Endodermal cell (in vitro differentiated cells): ENCODE data around the gene SEMA6D. TPM values are rescaled to one million over a fixed set of nuclear protein-coding genes. Genes with fewer than 3 reads are reported as not detected.

Experiments used
- DNase-seq: peaks from one replicate; pipeline ENCODE4 v3.0.0-alpha.2; 2017
- H3K27ac ChIP-seq: 2 replicates; pipeline ENCODE4 v1.5.1; 2013; ENCODE audit warnings: mild to moderate bottlenecking, low read depth, low read length, moderate library complexity
- H3K27me3 ChIP-seq: 2 replicates; pipeline ENCODE4 v1.6.1; 2013; ENCODE audit warnings: mild to moderate bottlenecking, low read length, moderate library complexity; ENCODE audit not compliant: insufficient read depth, control insufficient read depth, poor library complexity, severe bottlenecking
- H3K36me3 ChIP-seq: 2 replicates; pipeline ENCODE4 v1.7.0; 2013; ENCODE audit warnings: mild to moderate bottlenecking, low read length, moderate library complexity; ENCODE audit not compliant: control insufficient read depth, insufficient read depth
- H3K4me1 ChIP-seq: one replicate; pipeline ENCODE4 v1.7.0; 2013; ENCODE audit warnings: low read length; ENCODE audit not compliant: control insufficient read depth, insufficient read depth
- H3K4me3 ChIP-seq: 2 replicates; pipeline ENCODE4 v1.5.1; 2013; ENCODE audit warnings: mild to moderate bottlenecking, low read length, moderate library complexity
- H3K9ac ChIP-seq: 2 replicates; pipeline ENCODE4 v1.6.1; 2013; ENCODE audit warnings: mild to moderate bottlenecking, low read length, moderate library complexity; ENCODE audit not compliant: poor library complexity, severe bottlenecking; ENCODE audit errors: extremely low read depth
- H3K9me3 ChIP-seq: 2 replicates; pipeline ENCODE4 v1.6.1; 2013; ENCODE audit warnings: mild to moderate bottlenecking, low read length, moderate library complexity; ENCODE audit not compliant: control insufficient read depth
- H3K27ac Mint-ChIP-seq: 2 replicates; pipeline ENCODE4 v1.8.0; 2020; ENCODE audit warnings: mixed read lengths
- H3K27me3 Mint-ChIP-seq: 2 replicates; pipeline ENCODE4 v1.8.0; 2021; ENCODE audit warnings: mild to moderate bottlenecking, mixed read lengths; ENCODE audit not compliant: insufficient read depth
- H3K36me3 Mint-ChIP-seq: 2 replicates; pipeline ENCODE4 v1.8.0; 2020; ENCODE audit warnings: low read depth, mixed read lengths
- H3K4me1 Mint-ChIP-seq: 2 replicates; pipeline ENCODE4 v1.8.0; 2020; ENCODE audit warnings: mixed read lengths
- H3K4me3 Mint-ChIP-seq: 2 replicates; pipeline ENCODE4 v1.8.0; 2020; ENCODE audit warnings: mild to moderate bottlenecking, moderate library complexity, mixed read lengths
- H3K9me3 Mint-ChIP-seq: 2 replicates; pipeline ENCODE4 v1.8.0; 2020; ENCODE audit warnings: mild to moderate bottlenecking, mixed read lengths
- WGBS, 2 experiments: methylation state at CpG; one replicate each; pipeline versions ENCODE4 v1.1.5 to v1.1.7; 2013; ENCODE audit warnings: missing lambda C conversion rate in 2 of 2, mixed read lengths in 1 of 2; ENCODE audit not compliant: insufficient coverage in 1 of 2, insufficient read length in 1 of 2; 5-methylcytosine and 5-hydroxymethylcytosine counted together
- total RNA-seq, 2 donors: library from RNA; stranded (reverse); fragmentation: NEBNext Ultra II Directional in 1 of 2; extraction: Animal tissue kit (Norgen Biotek cat#: 25700) in 1 of 2; gene quantifications; 2 replicates in 1 of 2; 3 replicates in 1 of 2; pipeline ENCODE4 v1.2.1, GENCODE V29; 2021
- TF ChIP-seq, protein P1 (sequence below): fragments of 200-600 bp; sonication (generic); conservative IDR thresholded peaks from 2 replicates; pipeline ENCODE4 v1.5.0; 2021; ENCODE audit warnings: antibody characterized with exemption, mild to moderate bottlenecking

Gene SEMA6D
- total RNA-seq, 2 donors from 2014 or later = 23.6 to 48.7 TPM

- Histone ChIP-seq H3K9ac (no peak overlapping the region), H3K27me3 (no peaks in the 10 kb centered on the region), H3K4me3 (no peak overlapping the region), H3K9me3 (peaks cover 13% of the 10 kb centered on the region), H3K36me3 (peaks cover 97% of the 10 kb centered on the region), H3K4me1 (peaks cover 3% of the 10 kb centered on the region), H3K27ac (no peak overlapping the region)
- TF ChIP-seq, protein P1, sequence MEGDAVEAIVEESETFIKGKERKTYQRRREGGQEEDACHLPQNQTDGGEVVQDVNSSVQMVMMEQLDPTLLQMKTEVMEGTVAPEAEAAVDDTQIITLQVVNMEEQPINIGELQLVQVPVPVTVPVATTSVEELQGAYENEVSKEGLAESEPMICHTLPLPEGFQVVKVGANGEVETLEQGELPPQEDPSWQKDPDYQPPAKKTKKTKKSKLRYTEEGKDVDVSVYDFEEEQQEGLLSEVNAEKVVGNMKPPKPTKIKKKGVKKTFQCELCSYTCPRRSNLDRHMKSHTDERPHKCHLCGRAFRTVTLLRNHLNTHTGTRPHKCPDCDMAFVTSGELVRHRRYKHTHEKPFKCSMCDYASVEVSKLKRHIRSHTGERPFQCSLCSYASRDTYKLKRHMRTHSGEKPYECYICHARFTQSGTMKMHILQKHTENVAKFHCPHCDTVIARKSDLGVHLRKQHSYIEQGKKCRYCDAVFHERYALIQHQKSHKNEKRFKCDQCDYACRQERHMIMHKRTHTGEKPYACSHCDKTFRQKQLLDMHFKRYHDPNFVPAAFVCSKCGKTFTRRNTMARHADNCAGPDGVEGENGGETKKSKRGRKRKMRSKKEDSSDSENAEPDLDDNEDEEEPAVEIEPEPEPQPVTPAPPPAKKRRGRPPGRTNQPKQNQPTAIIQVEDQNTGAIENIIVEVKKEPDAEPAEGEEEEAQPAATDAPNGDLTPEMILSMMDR = no peak
- Mint-ChIP-seq H3K9me3 (peaks cover 3% of the 10 kb centered on the region), H3K36me3 (peaks cover 87% of the 10 kb centered on the region), H3K4me1 (peaks cover 24% of the 10 kb centered on the region), H3K4me3 (no peak overlapping the region), H3K27ac (no peak overlapping the region), H3K27me3 (no peaks in the 10 kb centered on the region)
- no peak for DNase-seq
- 95 to 100% methylated on average over 5 of the region's 5 CpGs for WGBS, 2 experiments
Observed at GRCh38 chr15:47767035-47767434, 49.7 kb downstream of the SEMA6D start.

- Mint-ChIP-seq H3K4me3 (no peak overlapping the region), H3K4me1 (peaks cover 35% of the 10 kb centered on the region), H3K9me3 (peaks cover 3% of the 10 kb centered on the region), H3K27me3 (no peaks in the 10 kb centered on the region), H3K36me3 (peaks cover 83% of the 10 kb centered on the region), H3K27ac (no peak overlapping the region)
- no peaks in the 10 kb centered on the region for H3K27me3 ChIP-seq
- peaks cover 3% of the 10 kb centered on the region for H3K4me1 ChIP-seq
- no peak overlapping the region for H3K4me3 ChIP-seq
- TF ChIP-seq, protein P1 = no peak
- no peak overlapping the region for H3K27ac ChIP-seq
- DNase-seq = no peak
- 69% methylated on average over 5 of the region's 5 CpGs; no CpG with 5 or more reads in 1 of the 2 experiments for WGBS, 2 experiments
- H3K9ac ChIP-seq = no peak overlapping the region
- H3K9me3 ChIP-seq = peaks cover 13% of the 10 kb centered on the region
- peaks cover 93% of the 10 kb centered on the region for H3K36me3 ChIP-seq
Observed at GRCh38 chr15:47768735-47769134, 51.4 kb downstream of the SEMA6D start.

DNA sequence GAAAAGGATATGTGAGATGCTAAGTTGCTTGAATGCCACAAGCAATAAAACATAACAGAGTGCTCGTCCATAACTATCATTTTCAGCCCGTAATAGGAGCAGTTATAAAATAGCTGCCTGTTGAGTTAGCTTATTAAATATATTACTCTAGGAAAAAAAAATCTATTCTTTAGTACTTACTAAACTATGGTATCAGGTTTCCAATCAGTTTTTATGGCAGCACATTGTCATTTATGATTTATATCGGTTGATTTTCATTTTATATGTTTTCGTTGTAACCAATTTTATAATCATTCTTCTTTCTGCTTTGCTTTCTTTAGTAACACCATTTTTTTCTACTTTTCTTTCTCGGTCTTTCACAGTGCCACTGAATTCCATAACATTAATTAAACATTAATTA is 51.9 kb downstream of the SEMA6D start:
- Mint-ChIP-seq H3K27ac (no peak overlapping the region), H3K36me3 (peaks cover 80% of the 10 kb centered on the region), H3K9me3 (peaks cover 3% of the 10 kb centered on the region), H3K4me1 (peaks cover 35% of the 10 kb centered on the region), H3K27me3 (no peaks in the 10 kb centered on the region), H3K4me3 (no peak overlapping the region)
- no peak overlapping the region for H3K27ac ChIP-seq
- no peak overlapping the region for H3K9ac ChIP-seq
- H3K4me3 ChIP-seq = no peak overlapping the region
- peaks cover 3% of the 10 kb centered on the region for H3K4me1 ChIP-seq
- DNase-seq = no peak
- peaks cover 88% of the 10 kb centered on the region for H3K36me3 ChIP-seq
- H3K9me3 ChIP-seq = peaks cover 13% of the 10 kb centered on the region
- H3K27me3 ChIP-seq = no peaks in the 10 kb centered on the region
- WGBS, 2 experiments = 93 to 97% methylated on average over 3 to 5 of the region's 5 CpGs
- TF ChIP-seq, protein P1 = no peak
